Glutamatergic neuron (in vitro differentiated cells): ENCODE data around the gene HPDL. TPM values are rescaled to one million over a fixed set of nuclear protein-coding genes. Genes with fewer than 3 reads are reported as not detected.

ENCODE experiments used
- DNase-seq: peaks from one replicate; pipeline ENCODE4 v3.0.0; 2022
- H3K27ac Mint-ChIP-seq: one replicate; pipeline ENCODE4 v1.8.0; 2020; ENCODE audit warnings: mild to moderate bottlenecking, mixed read lengths, inconsistent platforms; ENCODE audit not compliant: unreplicated experiment
- H3K27me3 Mint-ChIP-seq: one replicate; pipeline ENCODE4 v1.8.0; 2020; ENCODE audit warnings: mild to moderate bottlenecking, moderate library complexity, mixed read lengths, inconsistent platforms; ENCODE audit not compliant: unreplicated experiment
- H3K36me3 Mint-ChIP-seq: one replicate; pipeline ENCODE4 v1.8.0; 2020; ENCODE audit warnings: mild to moderate bottlenecking, mixed read lengths, inconsistent platforms; ENCODE audit not compliant: unreplicated experiment
- H3K4me1 Mint-ChIP-seq: one replicate; pipeline ENCODE4 v1.8.0; 2020; ENCODE audit warnings: mild to moderate bottlenecking, low read depth, mixed read lengths, inconsistent platforms; ENCODE audit not compliant: unreplicated experiment
- H3K4me3 Mint-ChIP-seq: one replicate; pipeline ENCODE4 v1.8.0; 2020; ENCODE audit warnings: mild to moderate bottlenecking, mixed read lengths, inconsistent platforms; ENCODE audit not compliant: unreplicated experiment
- H3K9me3 Mint-ChIP-seq: one replicate; pipeline ENCODE4 v1.8.0; 2020; ENCODE audit warnings: mild to moderate bottlenecking, moderate library complexity, mixed read lengths, inconsistent platforms; ENCODE audit not compliant: unreplicated experiment
- CTCF ChIP-seq: fragments of 200-600 bp; sonication (generic); IDR thresholded peaks from one replicate; pipeline ENCODE4 v1.5.0; 2021; ENCODE audit not compliant: partially characterized antibody, unreplicated experiment
- total RNA-seq: library from RNA; stranded (reverse); fragmentation: NEBNext Ultra II Directional; extraction: Animal tissue kit (Norgen Biotek cat#: 25700); gene quantifications from one replicate; pipeline ENCODE4 v1.2.1, GENCODE V29; 2021; ENCODE audit not compliant: unreplicated experiment

HPDL gene
- total RNA-seq, 1 donor from 2014 or later, result 2.3 TPM

- peak overlapping the region; percentile 82 for H3K4me3 Mint-ChIP-seq
- H3K9me3 Mint-ChIP-seq, result peaks cover 8% of the 10 kb centered on the region
- no peaks in the 10 kb centered on the region for H3K36me3 Mint-ChIP-seq
- TF ChIP-seq CTCF, result no peak
- H3K4me1 Mint-ChIP-seq, result peaks cover 12% of the 10 kb centered on the region
- DNase-seq, result no peak
- peak overlapping the region; percentile 33 for H3K27ac Mint-ChIP-seq
- H3K27me3 Mint-ChIP-seq, result peaks cover 5% of the 10 kb centered on the region
Measured at GRCh38 chr1:45325851-45326506, 716 bp upstream of the HPDL start.

DNA sequence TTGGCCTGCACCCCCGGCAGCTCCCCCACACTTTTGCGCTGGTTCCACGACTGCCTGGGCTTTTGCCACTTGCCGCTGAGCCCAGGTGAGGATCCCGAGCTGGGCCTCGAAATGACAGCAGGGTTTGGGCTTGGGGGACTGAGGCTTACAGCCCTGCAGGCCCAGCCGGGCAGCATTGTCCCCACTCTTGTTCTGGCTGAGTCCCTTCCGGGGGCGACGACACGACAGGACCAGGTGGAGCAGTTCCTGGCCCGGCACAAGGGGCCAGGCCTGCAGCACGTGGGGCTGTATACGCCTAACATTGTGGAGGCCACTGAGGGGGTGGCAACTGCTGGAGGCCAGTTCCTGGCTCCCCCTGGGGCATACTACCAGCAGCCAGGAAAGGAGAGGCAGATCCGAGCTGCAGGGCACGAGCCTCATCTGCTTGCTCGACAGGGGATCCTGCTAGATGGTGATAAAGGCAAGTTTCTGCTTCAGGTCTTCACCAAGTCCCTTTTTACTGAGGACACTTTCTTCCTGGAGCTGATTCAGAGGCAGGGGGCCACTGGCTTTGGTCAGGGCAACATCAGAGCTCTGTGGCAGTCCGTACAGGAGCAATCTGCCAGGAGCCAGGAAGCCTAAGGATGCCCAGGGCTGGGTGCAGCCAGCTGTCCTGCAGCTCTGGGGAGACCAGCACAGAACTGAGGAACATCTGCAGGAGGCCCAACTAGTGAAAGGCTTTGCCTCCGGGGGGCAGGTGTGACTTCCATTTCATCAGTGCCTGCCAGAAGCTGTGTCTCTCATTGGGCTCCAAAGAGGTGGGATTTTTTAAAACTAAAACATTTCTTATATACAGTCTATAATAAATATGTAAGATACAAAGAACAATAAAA, 1.2 kb downstream of the HPDL start:
- Mint-ChIP-seq H3K4me3 (peak overlapping the region; percentile 57), H3K27me3 (peaks cover 5% of the 10 kb centered on the region), H3K9me3 (peaks cover 8% of the 10 kb centered on the region), H3K27ac (no peak overlapping the region), H3K36me3 (no peaks in the 10 kb centered on the region), H3K4me1 (peaks cover 9% of the 10 kb centered on the region)
- TF ChIP-seq CTCF, result no peak
- no peak for DNase-seq

- no peak overlapping the region for H3K27ac Mint-ChIP-seq
- H3K9me3 Mint-ChIP-seq, result peaks cover 8% of the 10 kb centered on the region
- peaks cover 5% of the 10 kb centered on the region for H3K27me3 Mint-ChIP-seq
- DNase-seq, result no peak
- H3K36me3 Mint-ChIP-seq, result no peaks in the 10 kb centered on the region
- peak overlapping the region; percentile 71 for H3K4me3 Mint-ChIP-seq
- H3K4me1 Mint-ChIP-seq, result peaks cover 9% of the 10 kb centered on the region
- no peak for TF ChIP-seq CTCF
Measured at GRCh38 chr1:45328680-45329079, 2.0 kb downstream of the HPDL start.

DNA sequence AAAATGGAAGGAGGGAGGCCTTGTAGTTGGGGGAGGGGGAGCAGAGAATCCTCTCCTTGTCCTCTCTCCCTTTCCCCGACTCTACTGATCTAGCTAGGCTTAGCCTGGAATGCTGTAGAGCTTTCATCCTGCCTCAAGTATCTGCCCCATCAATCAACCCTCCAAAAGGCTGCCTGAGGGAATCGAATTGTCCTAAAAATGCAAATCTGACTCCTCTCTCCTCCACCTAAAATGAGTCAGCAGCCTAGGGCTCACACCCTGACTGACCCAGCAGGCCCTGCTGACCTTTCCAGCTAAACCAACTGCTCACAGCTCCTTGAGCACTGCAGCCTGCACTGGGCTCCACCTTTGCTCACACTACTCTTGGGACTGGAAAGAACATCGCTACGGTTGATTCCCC, 2.8 kb downstream of the HPDL start:
- no peak for DNase-seq
- no peak for TF ChIP-seq CTCF
- Mint-ChIP-seq H3K4me1 (peaks cover 9% of the 10 kb centered on the region), H3K9me3 (peaks cover 7% of the 10 kb centered on the region), H3K27me3 (peaks cover 5% of the 10 kb centered on the region), H3K4me3 (no peak overlapping the region), H3K27ac (no peak overlapping the region), H3K36me3 (no peaks in the 10 kb centered on the region)
